CD4-positive, alpha-beta T cell treated with Interferon gamma for 1 hour (primary cell): ENCODE measurements around the gene VILL.
A peak's percentile ranks its signal among the peaks of the same experiment; 100 is the strongest.
"Not testable (repeated sequence)": the region's sequence is repeated elsewhere in the genome, so short reads cannot be mapped to it uniquely, and the experiment has no call there.

ENCODE experiments used
- DNase-seq: peaks from one replicate; pipeline ENCODE4 v3.0.0-alpha.2; 2020

VILL gene

DNA sequence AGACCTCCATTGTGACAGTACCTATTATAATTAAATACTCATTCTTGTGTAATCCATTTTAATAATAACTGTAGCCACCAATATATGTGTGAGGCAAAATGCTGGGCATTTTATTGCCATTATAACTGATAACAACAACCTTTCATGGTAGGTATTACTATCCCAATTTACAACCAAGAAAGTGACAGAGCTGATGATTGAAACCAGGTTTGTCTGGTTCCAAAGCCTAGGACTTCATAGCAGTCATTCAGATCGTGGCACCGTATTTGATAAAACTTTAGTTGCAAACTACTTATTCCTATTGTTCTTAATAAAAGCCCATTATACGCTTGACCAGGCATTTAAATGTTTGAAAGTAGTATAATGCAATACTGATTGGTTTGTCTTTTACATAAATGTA is 26.4 kb upstream of the VILL start:
- no peak for DNase-seq

DNA sequence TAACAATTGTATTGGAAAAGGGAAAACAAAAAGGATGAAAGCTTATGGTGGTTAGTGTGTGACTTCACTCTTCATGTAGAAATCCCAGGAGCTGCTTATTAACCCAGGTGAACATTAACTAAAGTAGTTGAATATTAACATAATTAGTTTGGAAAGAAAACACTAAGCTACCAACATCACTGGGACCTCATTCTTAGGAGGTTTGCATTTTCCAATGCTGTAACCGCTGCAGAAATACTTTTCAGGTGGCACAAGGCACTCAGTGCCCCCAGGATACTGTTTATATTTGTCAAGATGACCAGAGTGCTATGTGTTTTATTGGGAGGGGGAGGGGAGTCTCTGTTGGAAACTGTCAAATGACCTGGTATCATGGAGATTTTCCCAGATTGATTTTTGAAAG is 25.9 kb upstream of the VILL start:
- no peak for DNase-seq

GRCh38 chr3:37967260-37967881 is 23.2 kb upstream of the VILL start:
- peak; percentile 52 for DNase-seq

- DNase-seq, result no peak
These were observed 22.4 kb upstream of the VILL start for GRCh38 chr3:37968199-37968598.

DNA sequence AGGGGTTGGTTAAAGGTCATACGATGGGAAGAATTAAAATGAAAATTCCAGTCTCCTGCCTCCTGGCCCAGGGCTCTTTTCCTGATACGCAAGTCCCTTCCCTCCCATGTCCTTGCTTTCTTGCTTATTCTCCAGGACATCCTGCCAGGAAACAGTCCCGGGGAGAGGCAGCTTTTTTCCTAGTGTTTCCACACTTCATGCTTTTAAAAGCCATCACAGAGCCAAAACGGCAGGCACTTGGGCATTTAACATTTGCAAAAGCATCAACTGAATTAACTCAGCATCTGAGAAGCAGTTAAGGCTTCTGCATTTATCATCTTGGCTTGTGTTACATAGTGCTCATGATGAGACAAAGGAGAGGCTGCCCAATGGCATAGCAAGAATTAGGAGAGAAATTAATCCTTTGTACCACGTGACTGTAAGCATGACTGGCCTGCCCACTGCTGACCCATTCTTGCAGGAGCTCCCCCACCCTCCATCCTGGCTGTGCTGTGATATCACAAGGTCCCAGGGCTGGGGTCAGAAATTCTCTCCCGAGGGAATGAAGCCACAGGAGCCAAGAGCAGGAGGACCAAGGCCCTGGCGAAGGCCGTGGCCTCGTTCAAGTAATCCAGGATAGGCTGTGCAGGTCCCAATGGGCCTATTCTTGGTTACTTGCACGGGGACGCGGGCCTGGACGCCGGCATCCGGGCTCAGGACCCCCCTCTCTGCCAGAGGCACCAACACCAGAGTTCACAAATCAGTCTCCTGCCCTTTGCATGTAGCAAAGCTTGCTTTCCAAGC is 21.6 kb upstream of the VILL start:
- no peak for DNase-seq

DNA sequence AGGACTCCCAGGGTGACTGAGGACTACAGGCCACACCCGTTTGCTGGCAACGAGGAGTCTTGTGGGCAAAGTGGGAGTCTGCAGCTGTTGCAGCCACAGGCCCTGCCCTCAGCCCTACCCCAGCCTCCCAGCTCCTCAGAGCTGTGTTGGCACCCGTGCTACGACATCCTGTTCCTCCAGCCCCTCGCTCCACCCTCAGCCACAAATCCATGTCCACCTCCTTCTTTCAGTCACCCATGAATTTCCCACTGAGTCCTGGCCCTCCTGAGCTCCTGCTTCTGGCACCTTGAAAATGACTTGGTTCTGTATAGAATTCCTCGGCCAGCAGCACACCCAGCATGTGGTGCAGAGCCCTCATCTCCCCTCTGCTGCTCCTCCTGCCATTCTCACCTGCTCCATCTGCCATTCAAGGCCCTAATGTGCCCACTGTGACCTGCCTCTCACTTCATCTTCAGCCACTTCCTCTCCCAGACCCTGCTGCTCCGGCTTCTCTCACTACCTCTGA is 20.9 kb upstream of the VILL start:
- no peak for DNase-seq

DNA sequence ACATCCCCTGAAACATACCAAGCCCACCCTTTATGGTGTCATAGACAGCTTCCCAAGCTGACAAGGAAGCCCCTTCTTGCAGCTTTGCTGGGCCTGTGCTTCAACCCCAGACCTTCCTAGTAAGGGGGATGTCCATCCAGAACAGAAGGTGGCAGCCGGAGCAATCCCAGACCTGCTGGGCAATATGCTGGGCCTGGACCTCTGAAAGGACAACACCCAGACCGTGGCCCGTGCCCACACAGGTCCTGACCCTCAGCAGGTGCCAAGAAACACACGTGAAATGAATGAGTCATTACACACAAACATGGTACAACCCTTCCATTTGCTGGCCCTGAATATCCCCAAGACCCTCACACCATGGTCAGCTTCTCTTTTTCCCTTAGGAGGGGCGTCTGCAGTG is 19.8 kb upstream of the VILL start:
- no peak for DNase-seq

DNA sequence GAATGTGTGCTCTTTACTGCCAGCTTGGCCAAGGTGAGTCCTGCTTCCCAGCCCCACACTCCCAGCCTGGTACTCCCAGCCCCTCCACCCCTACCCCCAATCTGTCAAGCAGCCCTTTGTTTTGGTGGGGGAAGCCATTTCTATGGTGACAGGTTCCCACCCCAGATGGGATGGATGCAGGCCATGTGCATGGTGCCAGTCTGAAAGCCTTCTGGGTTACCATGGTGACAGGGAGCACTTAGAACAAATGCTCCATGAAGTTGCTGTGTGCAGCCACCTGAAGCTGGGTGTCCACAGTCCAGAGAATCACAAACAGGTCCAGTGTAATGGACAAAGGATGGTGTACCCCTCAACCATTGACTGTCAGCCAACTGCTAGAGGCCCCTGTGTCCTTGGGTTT is 19.1 kb upstream of the VILL start:
- DNase-seq, result no peak

DNA sequence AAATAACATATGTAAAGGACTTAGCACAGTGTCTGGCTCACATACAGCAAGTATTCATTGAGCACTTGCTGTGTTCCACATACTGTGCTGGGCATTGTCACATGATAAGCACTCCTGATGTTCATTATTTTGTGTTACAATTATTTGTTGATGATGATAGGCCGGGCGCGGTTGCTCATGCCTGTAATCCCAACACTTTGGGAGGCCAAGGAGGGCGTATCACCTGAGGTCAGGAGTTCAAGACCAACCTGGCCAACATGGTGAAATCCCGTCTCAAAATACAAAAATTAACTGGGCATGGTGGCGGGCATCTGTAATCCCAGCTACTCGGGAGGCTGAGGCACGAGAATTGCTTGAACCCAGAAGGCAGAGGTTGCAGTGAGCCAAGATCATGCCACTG is 18.5 kb upstream of the VILL start:
- DNase-seq, result not testable (repeated sequence)

DNA sequence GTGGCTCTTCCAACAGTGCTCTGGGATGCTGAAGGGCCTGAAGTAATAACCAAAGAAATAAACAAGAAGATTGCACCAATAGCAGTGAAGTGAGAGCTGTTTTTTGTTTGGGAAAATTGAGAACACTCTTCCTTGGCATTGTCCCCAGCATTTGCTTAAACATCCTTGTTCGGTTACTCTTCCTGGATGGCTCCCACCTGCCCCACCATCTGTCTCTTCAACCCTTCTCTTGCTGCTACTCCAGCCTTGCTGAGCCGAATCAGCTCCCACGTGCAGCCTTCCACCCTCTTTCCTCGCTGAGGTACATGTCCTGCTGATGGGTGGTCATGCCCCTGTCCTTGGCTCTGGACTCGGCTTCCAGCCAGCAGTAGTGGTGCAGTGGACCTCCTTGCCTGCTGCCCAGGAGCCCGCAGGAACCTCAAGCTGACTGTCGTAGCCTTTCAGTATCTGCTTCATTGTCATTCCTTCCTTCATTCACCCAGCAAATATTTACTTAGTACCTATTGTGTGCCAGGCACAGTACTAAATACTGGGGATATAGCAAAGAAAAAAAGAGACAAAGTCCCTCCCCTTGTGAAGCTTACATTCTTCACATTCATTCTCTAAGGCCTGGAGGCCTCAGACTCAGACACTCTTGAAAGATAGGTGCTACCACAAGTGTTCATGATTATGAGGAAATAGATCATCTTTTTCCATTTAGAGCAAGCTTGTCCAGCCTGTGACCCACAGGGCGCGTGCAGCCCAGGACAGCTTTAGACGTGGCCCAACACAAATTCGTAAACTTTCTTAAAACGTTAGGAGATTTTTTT is 17.1 kb upstream of the VILL start:
- DNase-seq, result no peak

DNA sequence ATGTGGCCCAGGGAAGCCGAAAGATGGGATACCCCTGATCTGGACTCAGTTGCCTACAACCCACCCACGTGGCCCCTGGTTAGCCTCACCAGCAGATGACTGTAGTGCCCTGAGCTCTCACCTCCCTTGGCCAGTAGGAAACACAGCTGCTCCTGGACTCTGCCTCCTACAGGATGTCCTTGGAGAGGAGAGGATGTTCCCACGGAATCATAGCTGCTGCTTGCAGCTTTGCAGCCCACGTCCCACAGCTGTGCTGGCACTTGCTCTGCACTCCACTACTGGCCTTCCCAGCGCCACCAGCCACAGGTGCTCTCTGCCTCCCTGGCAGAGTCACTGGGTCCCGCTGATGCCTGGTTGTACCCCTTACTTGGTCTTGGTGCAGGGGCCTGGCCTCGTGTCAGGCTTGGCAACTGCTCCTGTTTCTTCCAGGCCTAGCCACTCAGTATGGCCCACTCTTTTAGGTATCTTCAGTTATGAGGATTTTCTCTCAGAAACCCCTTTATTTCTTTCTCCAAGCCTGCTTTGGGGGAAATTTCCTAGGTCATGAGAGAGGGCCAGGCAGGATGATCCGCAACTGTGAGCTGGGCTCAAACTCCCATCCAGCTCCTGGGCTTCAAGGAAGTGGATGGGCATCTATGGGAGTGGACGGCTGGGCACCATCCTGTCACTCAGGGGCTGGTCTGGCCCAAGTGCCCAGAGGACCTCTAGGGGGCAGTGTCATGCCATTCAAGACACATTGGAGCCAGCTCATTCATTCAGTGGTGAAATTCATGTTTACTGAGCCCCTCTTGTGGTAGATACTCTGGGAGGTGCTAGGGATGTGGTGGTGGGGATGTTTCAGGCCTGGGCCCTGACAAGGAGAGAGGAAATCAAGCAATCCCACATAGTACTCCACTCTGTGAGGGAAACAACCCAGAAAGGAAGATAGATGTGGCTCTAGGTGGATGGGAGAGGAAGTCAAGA is 16.2 kb upstream of the VILL start:
- DNase-seq, result peak; percentile 62

- peak; percentile 46 for DNase-seq
These were observed 10.8 kb upstream of the VILL start for GRCh38 chr3:37979541-37980461.

DNA sequence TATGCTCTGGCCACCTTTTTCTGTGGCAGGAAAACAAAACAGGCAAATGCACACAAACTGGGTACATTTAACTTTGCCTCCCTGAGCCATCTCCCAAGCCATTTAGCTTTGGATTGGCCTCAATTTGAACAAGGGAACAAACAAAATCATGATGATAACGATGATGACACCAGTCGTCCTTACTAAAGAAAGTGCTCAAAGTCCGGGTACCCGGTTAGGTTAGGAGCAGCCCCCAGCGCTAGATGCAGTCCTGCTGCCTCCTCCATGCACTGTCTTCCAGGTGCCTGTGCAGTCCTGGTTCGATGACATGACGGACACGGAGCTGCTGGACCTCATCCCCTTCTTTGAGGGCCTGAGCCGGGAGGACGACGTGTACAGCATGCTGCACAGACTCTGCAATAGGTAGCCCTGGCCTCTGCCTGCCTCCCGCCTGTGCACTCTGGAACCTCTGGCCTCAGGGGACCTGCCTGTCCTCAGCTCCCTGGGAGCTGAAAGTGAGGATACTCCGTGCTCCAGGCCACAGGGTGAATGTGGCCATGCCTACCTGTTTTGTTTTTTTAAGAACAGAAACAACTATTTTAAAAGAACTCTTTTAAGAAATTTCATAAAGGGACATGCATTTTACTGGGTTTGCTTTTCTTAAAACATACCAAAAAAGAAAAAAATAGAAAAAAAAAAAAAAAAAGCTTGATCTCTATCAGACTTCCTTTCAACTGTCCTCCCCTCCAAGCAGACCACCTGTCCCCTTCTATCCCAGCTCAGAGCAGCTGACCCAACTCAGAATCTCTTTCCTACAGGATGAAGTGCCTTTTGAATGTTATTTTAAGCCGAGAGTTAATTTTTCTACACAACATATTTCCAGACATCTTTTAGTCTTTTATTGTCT is 9.9 kb upstream of the VILL start:
- DNase-seq, result no peak

- no peak for DNase-seq
These were observed 9.3 kb upstream of the VILL start for GRCh38 chr3:37981348-37981664.

GRCh38 chr3:37982331-37982730 is 8.3 kb upstream of the VILL start:
- no peak for DNase-seq

DNA sequence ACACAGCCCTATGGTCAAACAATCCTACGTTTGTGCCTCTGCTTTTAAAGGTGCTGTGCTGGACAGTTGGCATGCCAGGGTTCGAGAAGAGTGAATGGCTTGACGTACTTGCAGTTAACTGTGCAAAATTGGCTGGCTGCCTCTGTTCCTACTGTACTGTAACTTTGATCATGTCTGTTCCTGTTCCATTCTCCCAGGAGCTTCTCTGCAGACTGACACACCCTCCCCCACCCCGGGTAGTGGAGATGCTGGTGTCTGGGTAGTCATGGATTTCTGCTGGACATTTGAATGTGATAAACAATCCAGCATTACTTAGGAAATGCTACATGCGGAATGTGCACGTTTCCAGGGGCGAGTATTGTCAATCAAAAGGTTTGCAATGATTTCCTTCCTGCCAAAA is 6.5 kb upstream of the VILL start:
- DNase-seq, result no peak

DNA sequence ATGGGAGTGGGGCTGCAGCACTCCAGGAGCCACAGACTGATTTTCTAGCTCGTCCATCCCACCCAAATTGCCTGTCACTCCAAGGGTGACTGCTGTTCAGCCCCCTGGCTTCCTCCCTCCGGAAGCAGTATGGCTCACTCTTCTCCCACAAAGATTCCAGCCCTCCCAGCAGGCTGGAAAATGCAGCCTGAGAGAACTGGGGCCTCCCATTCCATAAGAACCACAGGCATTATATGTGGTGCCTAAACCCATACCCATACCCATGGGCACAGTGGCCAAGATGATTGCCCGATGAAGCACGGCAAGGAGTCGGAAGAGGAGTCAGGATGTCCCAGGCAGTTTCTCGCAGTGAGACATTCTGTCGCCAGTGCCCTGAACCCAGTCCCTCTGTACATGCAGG is 6.0 kb upstream of the VILL start:
- DNase-seq, result no peak

DNA sequence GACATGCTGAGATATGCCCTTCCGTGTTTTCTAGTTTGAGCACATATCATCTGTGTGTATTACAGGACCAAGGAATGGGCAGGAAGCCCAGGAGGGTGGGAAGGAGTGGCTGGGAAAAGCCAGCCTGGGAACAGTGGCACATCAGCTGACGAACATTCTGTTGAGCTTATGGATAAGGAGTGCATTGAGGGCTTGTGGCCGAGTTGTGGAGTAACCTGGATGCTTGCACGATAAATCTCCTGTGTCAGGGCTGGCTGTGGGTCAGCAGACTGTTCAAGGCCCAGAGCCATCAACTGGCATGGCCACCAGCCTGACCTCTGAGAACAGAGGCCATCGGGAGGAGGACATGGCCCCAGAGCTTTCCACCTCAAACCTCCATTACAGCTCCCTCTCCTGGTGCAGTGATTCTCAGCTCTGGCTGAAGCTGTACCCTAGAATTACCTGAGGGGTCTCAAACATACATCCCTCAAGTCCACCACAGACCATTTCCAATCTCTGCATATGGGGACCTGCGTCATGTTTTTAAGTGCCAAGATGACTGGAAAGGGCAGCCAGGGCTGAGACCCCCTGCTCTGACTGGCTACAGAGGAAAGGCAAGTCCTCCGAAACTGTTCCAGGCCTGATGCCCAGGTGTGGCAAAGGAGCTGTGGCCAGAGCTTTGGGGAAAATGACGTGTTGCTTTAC is 4.8 kb upstream of the VILL start:
- no peak for DNase-seq

DNA sequence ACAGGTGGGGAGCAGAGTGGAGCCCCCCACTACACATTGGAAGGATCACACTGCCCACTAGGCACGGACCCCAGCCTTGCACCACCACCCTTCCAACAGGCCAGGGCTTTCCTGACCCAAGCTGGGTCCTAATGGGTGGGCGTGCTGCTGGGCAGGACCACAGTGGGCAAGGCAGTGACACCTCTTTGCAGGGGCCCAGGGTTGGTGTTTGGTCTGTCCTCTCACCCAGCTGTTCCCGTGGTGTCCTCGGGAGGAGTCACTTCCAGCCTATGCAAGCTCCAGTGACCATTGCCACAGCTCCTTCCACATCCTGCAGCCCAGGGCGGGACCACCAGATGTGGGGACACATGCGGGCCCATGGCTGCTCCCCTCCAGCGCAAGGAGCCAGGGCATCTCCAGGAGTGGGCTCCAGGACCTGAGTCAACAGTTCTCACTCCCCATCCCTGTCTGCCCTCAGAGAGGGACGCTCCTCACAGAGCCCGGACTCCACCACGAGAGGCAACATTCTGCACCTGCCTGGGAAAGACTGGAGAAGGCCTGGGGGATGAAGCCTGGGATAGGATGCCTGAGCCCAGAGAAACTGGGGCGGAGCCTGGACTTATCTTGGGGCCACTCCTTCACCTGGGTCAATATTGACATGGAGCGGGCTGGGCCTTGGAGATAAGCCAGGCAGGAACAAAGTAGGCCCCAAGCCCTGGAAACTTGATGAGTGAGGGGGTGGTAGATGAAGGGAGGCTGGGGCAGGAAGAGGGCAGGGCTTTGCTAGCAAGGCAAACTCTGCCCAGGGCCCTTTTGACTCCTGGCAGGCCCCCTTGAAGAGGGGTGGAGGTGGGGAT is 3.9 kb upstream of the VILL start:
- no peak for DNase-seq
